Psoas muscle (tissue), 8 donors: ENCODE data around the gene LRRFIP2. TPM values are rescaled to one million over a fixed set of nuclear protein-coding genes. Genes with fewer than 3 reads are reported as not detected.

ENCODE experiments used
- ATAC-seq, 4 donors: fragments of 200-7000 bp; cut with Tn5 transposase; one replicate each; pipeline ENCODE4 v1.9.1; 2020; ENCODE audit warnings: moderate library complexity in 3 of 4, mild to moderate bottlenecking in 2 of 4
- DNase-seq, 2 donors: peaks; one replicate each; pipeline ENCODE4 v3.0.0-alpha.2; 2020
- H3K27ac ChIP-seq: fragments of 200-600 bp; one replicate; pipeline ENCODE4 v1.8.0; 2022
- H3K27me3 ChIP-seq, 3 donors: fragments of 200-600 bp in 1 of 3; one replicate each; pipeline versions ENCODE4 v1.6.1 to v1.8.0; 2013 to 2022; ENCODE audit warnings: low read length in 2 of 3, mild to moderate bottlenecking in 2 of 3, moderate library complexity in 1 of 3; ENCODE audit not compliant: insufficient read depth in 3 of 3
- H3K36me3 ChIP-seq, 2 donors: fragments of 200-600 bp in 1 of 2; one replicate each; pipeline versions ENCODE4 v1.6.1 to v1.8.0; 2013 to 2022; ENCODE audit warnings: low read depth in 1 of 2, mild to moderate bottlenecking in 1 of 2, moderate library complexity in 1 of 2; ENCODE audit not compliant: insufficient read depth in 1 of 2
- H3K4me1 ChIP-seq: fragments of 200-600 bp; one replicate; pipeline ENCODE4 v1.8.0; 2022
- H3K4me3 ChIP-seq: fragments of 200-600 bp; one replicate; pipeline ENCODE4 v1.8.0; 2022; ENCODE audit warnings: mild to moderate bottlenecking
- H3K9me3 ChIP-seq: fragments of 200-600 bp; one replicate; pipeline ENCODE4 v1.8.0; 2022
- WGBS, 3 donors: extraction: QIAGEN DNeasy Blood & Tissue Kit; methylation state at CpG; one replicate each; pipeline versions ENCODE4 v1.1.6 to v1.1.7; 2013; 5-methylcytosine and 5-hydroxymethylcytosine counted together
- intact Hi-C, 2 donors: fragments of 100-400 bp; cut with DNase I; formaldehyde crosslinking; loops; one replicate each; pipeline versions ENCODE4 v1.11.0 to v1.14.2; 2022
- polyA plus RNA-seq, 3 donors: library from polyadenylated mRNA; stranded (reverse); fragments of 200-250 nt; gene quantifications; one replicate each; pipeline ENCODE4 v1.2.3, GENCODE V29; 2013
- total RNA-seq, 4 donors: library from RNA; stranded (reverse); fragmentation: NEBNext Ultra II Directional in 2 of 4; extraction: Animal tissue kit (Norgen Biotek cat#: 25700) in 2 of 4; gene quantifications; one replicate each; pipeline versions ENCODE4 v1.2.1 to v1.2.4, GENCODE V29; 2021 to 2023
- TF ChIP-seq, protein P1 (sequence below): fragments of 200-600 bp; IDR thresholded peaks from one replicate; pipeline ENCODE4 v1.8.0; 2022; ENCODE audit warnings: antibody characterized with exemption
- donor health status: healthy with polysubstance abuse.
- donor health status: DM: no; HTN: no; CAD: no; lungs with moderate emphysema.
- donor health status: Bipolar disorder and iron deficiency.
- donor health status: healthy.
- donor health status: DM: yes; HTN: yes; CAD: no.
- donor health status: DM: no; HTN: no; CAD: no.
- donor health status: DM: no; HTN: no; CAD: no.
- donor health status: DM: yes; HTN: yes; CAD: no.

The LRRFIP2 gene
- total and polyA plus RNA-seq, 7 donors = 35.7 to 163 (median 127) TPM

GRCh38 chr3:37219266-37219665 lies 44.9 kb upstream of the LRRFIP2 start:
- H3K4me3 ChIP-seq = no peak overlapping the region
- no peak overlapping the region for H3K27ac ChIP-seq
- H3K9me3 ChIP-seq = no peaks in the 10 kb centered on the region
- DNase-seq (no peak), ATAC-seq (no peak)
- 67 to 76% (median 67%) methylated on average over 1 of the region's 1 CpG for WGBS, 3 donors
- intact Hi-C loops = loop anchor here in 1 of 2 donors (5.0 kb wide), 1 partner anchor 197 kb away; no protein-coding TSS in a partner anchor
- no peaks in the 10 kb centered on the region for H3K27me3 ChIP-seq
- H3K36me3 ChIP-seq = no peaks in the 10 kb centered on the region
- TF ChIP-seq, protein P1, sequence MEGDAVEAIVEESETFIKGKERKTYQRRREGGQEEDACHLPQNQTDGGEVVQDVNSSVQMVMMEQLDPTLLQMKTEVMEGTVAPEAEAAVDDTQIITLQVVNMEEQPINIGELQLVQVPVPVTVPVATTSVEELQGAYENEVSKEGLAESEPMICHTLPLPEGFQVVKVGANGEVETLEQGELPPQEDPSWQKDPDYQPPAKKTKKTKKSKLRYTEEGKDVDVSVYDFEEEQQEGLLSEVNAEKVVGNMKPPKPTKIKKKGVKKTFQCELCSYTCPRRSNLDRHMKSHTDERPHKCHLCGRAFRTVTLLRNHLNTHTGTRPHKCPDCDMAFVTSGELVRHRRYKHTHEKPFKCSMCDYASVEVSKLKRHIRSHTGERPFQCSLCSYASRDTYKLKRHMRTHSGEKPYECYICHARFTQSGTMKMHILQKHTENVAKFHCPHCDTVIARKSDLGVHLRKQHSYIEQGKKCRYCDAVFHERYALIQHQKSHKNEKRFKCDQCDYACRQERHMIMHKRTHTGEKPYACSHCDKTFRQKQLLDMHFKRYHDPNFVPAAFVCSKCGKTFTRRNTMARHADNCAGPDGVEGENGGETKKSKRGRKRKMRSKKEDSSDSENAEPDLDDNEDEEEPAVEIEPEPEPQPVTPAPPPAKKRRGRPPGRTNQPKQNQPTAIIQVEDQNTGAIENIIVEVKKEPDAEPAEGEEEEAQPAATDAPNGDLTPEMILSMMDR = no peak
- H3K4me1 ChIP-seq = no peaks in the 10 kb centered on the region

GRCh38 chr3:37218206-37218605 lies 43.8 kb upstream of the LRRFIP2 start:
- ATAC-seq = peak; percentile 48 to 85 (median 81)
- no peaks in the 10 kb centered on the region for H3K4me1 ChIP-seq
- no peak overlapping the region for H3K4me3 ChIP-seq
- no peak overlapping the region for H3K27ac ChIP-seq
- H3K27me3 ChIP-seq = no peaks in the 10 kb centered on the region
- DNase-seq = peak; percentile 26 to 69
- no peaks in the 10 kb centered on the region for H3K9me3 ChIP-seq
- TF ChIP-seq, protein P1 = no peak
- 27 to 34% (median 33%) methylated on average over 1 of the region's 1 CpG for WGBS, 3 donors
- no peaks in the 10 kb centered on the region for H3K36me3 ChIP-seq
- intact Hi-C loops = loop anchor here in 1 of 2 donors (5.0 kb wide), 1 partner anchor 196 kb away; no protein-coding TSS in a partner anchor

GRCh38 chr3:37217098-37217849 lies 42.9 kb upstream of the LRRFIP2 start:
- H3K4me1 ChIP-seq = no peaks in the 10 kb centered on the region
- TF ChIP-seq, protein P1 = no peak
- ATAC-seq = no peak
- H3K9me3 ChIP-seq = no peaks in the 10 kb centered on the region
- H3K4me3 ChIP-seq = no peak overlapping the region
- H3K27ac ChIP-seq = no peak overlapping the region
- 87 to 93% (median 89%) methylated on average over 10 of the region's 10 CpGs for WGBS, 3 donors
- DNase-seq = no peak
- H3K36me3 ChIP-seq = no peaks in the 10 kb centered on the region
- intact Hi-C loops = loop anchor here in 1 of 2 donors (5.0 kb wide), 1 partner anchor 195 kb away; no protein-coding TSS in a partner anchor
- no peaks in the 10 kb centered on the region for H3K27me3 ChIP-seq

GRCh38 chr3:37216597-37217097 lies 42.3 kb upstream of the LRRFIP2 start:
- Histone ChIP-seq H3K4me1 (no peaks in the 10 kb centered on the region), H3K36me3 (no peaks in the 10 kb centered on the region), H3K4me3 (no peak overlapping the region), H3K27ac (no peak overlapping the region), H3K9me3 (no peaks in the 10 kb centered on the region), H3K27me3 (no peaks in the 10 kb centered on the region)
- DNase-seq (no peak), ATAC-seq (no peak)
- WGBS, 3 donors = 85 to 91% (median 87%) methylated on average over 3 of the region's 3 CpGs
- TF ChIP-seq, protein P1 = no peak
- intact Hi-C loops = loop anchor here in 1 of 2 donors (5.0 kb wide), 1 partner anchor 194 kb away; no protein-coding TSS in a partner anchor
